BLaER1 treated with 17β-estradiol and CSF1 and Interleukin-3, amounts not matched to agents 10 nM and 100 nM (cell line): Measurements from ENCODE around the gene SETD3.

Source experiments
- H3K27ac ChIP-seq, 11 experiments: shearing (Covaris generic); formaldehyde crosslinking; 2 replicates each; pipeline ENCODE4 v1.8.1; 2022
- H3K27me3 ChIP-seq, 11 experiments: shearing (Covaris generic); formaldehyde crosslinking; 2 replicates each; pipeline ENCODE4 v1.8.1; 2022
- H3K36me3 ChIP-seq, 11 experiments: shearing (Covaris generic); formaldehyde crosslinking; 2 replicates each; pipeline ENCODE4 v1.8.1; 2022
- H3K4me1 ChIP-seq, 10 experiments: shearing (Covaris generic); formaldehyde crosslinking; 2 replicates each; pipeline ENCODE4 v1.8.1; 2022
- H3K4me2 ChIP-seq, 11 experiments: shearing (Covaris generic); formaldehyde crosslinking; 2 replicates each; pipeline ENCODE4 v1.8.1; 2022
- H3K4me3 ChIP-seq, 10 experiments: shearing (Covaris generic); formaldehyde crosslinking; 2 replicates each; pipeline ENCODE4 v1.8.1; 2022
- H3K9ac ChIP-seq, 11 experiments: shearing (Covaris generic); formaldehyde crosslinking; 2 replicates each; pipeline ENCODE4 v1.8.1; 2022
- H3K9me3 ChIP-seq, 11 experiments: shearing (Covaris generic); formaldehyde crosslinking; replicated peaks in 1 of 11; 2 replicates each; pipeline ENCODE4 v1.8.1; 2022
- H4K20me1 ChIP-seq, 11 experiments: shearing (Covaris generic); formaldehyde crosslinking; 2 replicates each; pipeline ENCODE4 v1.8.1; 2022
- Cebpa-rat ChIP-seq, 11 experiments: shearing (Covaris generic); IDR thresholded peaks; 2 replicates each; pipeline ENCODE4 v1.8.1; 2022

The SETD3 gene

DNA sequence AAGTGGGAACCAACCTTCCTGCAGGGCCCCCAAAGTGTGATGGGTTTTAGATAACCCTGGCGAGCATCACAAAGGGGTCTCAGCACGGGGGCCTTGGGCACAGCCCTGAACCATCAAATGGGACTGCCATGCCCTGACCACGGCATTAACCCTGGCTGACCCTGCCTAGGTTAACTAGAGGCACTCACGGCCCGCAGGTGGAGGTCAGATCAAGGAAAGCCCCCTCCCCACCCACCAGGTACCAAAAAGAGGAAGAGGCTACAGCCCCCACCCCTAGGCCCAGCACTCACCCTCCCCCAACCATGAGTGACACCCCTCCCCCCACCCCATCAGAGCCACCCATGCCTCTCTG is 43.0 kb upstream of the SETD3 start:
- H3K36me3 ChIP-seq = peaks cover 0 to 5% (median 0%) of the 10 kb centered on the region in 11 experiments; a peak in 3 of 22 replicates
- no peak for TF ChIP-seq Cebpa-rat (IDR thresholded peaks at IDR 0.05)
- H3K9ac ChIP-seq = 0 out of 22 replicates have a peak overlapping the region, but pooled peaks of 1 of the 11 experiments have one; percentile 22
- peaks cover 0 to 95% (median 33%) of the 10 kb centered on the region in 11 experiments; a peak in 17 of 22 replicates for H4K20me1 ChIP-seq
- H3K4me1 ChIP-seq = peaks cover 11 to 43% (median 30%) of the 10 kb centered on the region in 10 experiments; a peak in 19 of 20 replicates
- H3K4me3 ChIP-seq = no peak overlapping the region
- no peaks in the 10 kb centered on the region for H3K27me3 ChIP-seq
- H3K9me3 ChIP-seq = no peaks in the 10 kb centered on the region
- H3K27ac ChIP-seq = no peak overlapping the region
- 0 out of 22 replicates have a peak overlapping the region, but pooled peaks of 1 of the 11 experiments have one; percentile 24 for H3K4me2 ChIP-seq

DNA sequence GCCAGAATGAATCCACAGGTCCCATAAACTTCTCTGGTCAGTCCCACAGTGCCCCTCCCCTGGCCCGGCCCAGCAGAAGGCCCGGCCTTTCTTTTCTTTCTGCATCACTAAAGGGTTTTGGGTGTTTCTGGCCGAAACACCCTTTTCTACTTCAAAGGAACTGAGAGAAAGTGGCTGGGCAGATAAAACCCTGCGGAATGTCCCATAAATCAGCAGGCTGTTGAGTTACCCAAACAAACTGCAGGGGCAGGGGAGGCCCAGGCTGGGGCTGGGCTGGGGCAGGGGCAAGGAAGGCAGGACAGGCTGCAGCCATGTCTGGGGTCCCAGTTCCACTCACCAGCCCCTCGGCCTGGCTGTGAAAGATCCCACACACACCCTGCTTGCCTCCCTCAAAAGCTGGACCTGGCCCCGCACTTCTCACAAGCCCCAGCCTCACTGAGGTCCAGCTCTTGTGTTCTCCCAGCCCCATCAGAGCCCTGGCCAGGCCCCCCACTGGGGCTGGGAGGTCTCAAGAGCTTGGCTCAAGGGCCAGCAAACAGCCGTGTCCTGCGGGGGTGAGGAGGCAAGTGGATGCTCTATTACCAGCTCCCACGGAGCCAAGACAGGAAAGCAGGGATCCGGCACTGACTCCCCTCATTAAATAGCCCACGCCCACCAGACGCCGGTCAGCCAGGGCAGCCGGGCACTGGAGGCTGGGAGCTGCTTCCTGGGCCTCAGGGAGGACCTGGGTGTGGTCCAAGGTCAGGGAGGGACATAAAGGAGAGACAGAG is 42.5 kb upstream of the SETD3 start:
- H3K9ac ChIP-seq = peak overlapping the region in 4 of 11 experiments; percentile 22 to 29 (median 26); a peak in 3 of 22 replicates
- H4K20me1 ChIP-seq = peaks cover 0 to 95% (median 39%) of the 10 kb centered on the region in 11 experiments; a peak in 18 of 22 replicates
- H3K9me3 ChIP-seq = no peaks in the 10 kb centered on the region
- H3K27me3 ChIP-seq = no peaks in the 10 kb centered on the region
- no peak for TF ChIP-seq Cebpa-rat (IDR thresholded peaks at IDR 0.05)
- H3K27ac ChIP-seq = no peak overlapping the region
- peaks cover 11 to 43% (median 34%) of the 10 kb centered on the region in 10 experiments; a peak in 19 of 20 replicates for H3K4me1 ChIP-seq
- H3K4me2 ChIP-seq = peak overlapping the region in 6 of 11 experiments; percentile 0 to 35 (median 24); a peak in 3 of 22 replicates
- H3K36me3 ChIP-seq = peaks cover 0 to 5% (median 0%) of the 10 kb centered on the region in 11 experiments; a peak in 3 of 22 replicates
- no peak overlapping the region for H3K4me3 ChIP-seq

DNA sequence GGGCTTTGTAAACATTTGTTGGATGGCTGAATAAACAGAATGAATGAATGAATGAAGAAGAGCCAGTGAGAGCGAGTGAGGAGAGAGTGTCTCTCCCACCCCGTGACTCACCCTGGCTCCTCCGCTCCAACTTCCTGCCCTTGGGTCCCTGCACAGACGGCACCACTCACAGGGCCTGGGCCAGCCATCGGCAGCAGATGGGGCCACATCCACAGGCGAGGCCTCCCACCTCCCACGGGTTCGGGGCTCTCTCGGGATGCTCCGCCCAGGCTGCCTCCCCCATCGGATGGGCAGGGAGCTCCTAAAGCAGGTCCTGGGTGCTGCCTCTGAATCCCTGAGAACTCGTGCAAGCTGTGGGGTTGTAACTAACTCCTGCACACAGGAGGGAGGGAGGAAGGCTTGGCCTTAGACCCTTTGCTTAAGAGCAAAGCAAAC is 41.8 kb upstream of the SETD3 start:
- Histone ChIP-seq H3K27ac (no peak overlapping the region), H4K20me1 (peaks cover 0 to 95% (median 45%) of the 10 kb centered on the region in 11 experiments; a peak in 18 of 22 replicates), H3K4me2 (peak overlapping the region in 6 of 11 experiments; percentile 0 to 35 (median 16); a peak in 6 of 22 replicates), H3K36me3 (peaks cover 0 to 5% (median 0%) of the 10 kb centered on the region in 11 experiments; a peak in 3 of 22 replicates), H3K4me1 (peaks cover 11 to 43% (median 37%) of the 10 kb centered on the region in 10 experiments; a peak in 19 of 20 replicates), H3K4me3 (no peak overlapping the region), H3K27me3 (no peaks in the 10 kb centered on the region), H3K9me3 (no peaks in the 10 kb centered on the region), H3K9ac (peak overlapping the region in 1 of 11 experiments; percentile 25; a peak in 2 of 22 replicates)
- no peak for TF ChIP-seq Cebpa-rat (IDR thresholded peaks at IDR 0.05)

DNA sequence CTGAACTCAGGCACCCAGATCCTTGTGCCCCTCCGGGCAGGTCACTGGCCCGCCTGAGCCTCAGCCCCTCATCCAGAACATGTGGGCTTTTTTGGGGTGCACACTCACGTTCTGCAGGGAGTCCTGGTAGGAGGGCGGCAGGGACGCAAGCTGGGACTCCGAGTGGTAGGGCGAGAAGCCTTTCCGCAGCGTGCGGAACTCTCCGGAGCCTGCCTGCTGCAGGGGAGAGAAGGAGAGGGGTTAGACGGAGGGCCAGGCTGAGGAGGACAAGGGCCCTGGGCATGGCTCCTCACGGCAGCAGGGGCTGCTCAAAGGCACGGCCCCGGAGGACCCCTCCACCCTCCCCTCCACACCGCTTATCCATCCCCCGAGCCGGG is 41.4 kb upstream of the SETD3 start:
- H3K9me3 ChIP-seq = no peaks in the 10 kb centered on the region
- H3K4me2 ChIP-seq = peak overlapping the region in 3 of 11 experiments; percentile 9 to 35 (median 23); a peak in 3 of 22 replicates
- peaks cover 0 to 95% (median 50%) of the 10 kb centered on the region in 11 experiments; a peak in 18 of 22 replicates for H4K20me1 ChIP-seq
- H3K27ac ChIP-seq = no peak overlapping the region
- peaks cover 11 to 41% (median 37%) of the 10 kb centered on the region in 10 experiments; a peak in 19 of 20 replicates for H3K4me1 ChIP-seq
- no peak for TF ChIP-seq Cebpa-rat (IDR thresholded peaks at IDR 0.05)
- H3K4me3 ChIP-seq = no peak overlapping the region
- peaks cover 0 to 5% (median 0%) of the 10 kb centered on the region in 11 experiments; a peak in 3 of 22 replicates for H3K36me3 ChIP-seq
- H3K9ac ChIP-seq = no peak overlapping the region
- no peaks in the 10 kb centered on the region for H3K27me3 ChIP-seq

DNA sequence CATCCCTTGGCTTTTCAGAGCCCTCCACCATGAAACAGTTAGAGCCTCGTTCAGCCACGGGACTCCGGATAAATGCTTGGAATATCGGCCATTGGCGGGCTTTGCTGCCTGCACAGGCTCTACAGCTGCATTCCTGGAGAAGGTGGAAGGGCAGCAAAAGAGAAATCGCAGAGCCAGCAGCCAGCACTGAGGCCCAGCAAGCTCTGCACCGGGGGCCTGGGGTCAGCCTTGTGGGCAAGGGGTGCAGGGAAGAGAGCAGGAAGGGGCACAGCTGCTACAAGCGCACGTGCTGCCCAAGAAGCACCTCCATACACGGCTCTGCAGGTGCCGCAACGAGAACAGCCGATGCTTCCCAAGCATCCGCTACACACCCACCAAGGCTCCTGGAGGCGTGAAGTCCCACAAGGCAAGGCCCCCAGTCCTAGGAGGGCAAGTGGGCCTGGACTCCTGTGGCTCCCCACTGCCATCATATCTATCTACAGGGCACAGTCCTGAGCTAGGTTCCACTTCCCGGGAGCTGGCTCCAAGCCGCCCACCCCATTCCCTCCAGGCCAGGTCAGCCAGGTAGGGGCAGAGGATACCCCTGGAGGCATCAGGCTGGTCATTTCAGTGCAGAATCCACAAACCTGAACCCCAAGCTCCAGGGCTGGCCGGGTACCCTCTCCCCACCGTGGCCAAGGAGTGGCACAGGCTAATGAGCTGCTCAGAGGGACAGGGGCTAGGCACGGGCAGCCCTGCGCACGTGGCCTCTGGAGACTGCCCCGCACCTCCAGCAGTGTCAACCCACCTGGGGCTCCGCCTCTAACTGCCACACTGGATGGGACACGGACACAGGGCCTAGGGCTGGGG is 40.7 kb upstream of the SETD3 start:
- H3K9ac ChIP-seq = no peak overlapping the region
- H3K4me3 ChIP-seq = no peak overlapping the region
- no peak for TF ChIP-seq Cebpa-rat (IDR thresholded peaks at IDR 0.05)
- H3K27me3 ChIP-seq = no peaks in the 10 kb centered on the region
- H4K20me1 ChIP-seq = peaks cover 0 to 95% (median 54%) of the 10 kb centered on the region in 11 experiments; a peak in 18 of 22 replicates
- H3K4me1 ChIP-seq = peaks cover 11 to 40% (median 33%) of the 10 kb centered on the region in 10 experiments; a peak in 19 of 20 replicates
- no peaks in the 10 kb centered on the region for H3K9me3 ChIP-seq
- H3K36me3 ChIP-seq = peaks cover 0 to 5% (median 0%) of the 10 kb centered on the region in 11 experiments; a peak in 3 of 22 replicates
- no peak overlapping the region for H3K27ac ChIP-seq
- H3K4me2 ChIP-seq = no peak overlapping the region

DNA sequence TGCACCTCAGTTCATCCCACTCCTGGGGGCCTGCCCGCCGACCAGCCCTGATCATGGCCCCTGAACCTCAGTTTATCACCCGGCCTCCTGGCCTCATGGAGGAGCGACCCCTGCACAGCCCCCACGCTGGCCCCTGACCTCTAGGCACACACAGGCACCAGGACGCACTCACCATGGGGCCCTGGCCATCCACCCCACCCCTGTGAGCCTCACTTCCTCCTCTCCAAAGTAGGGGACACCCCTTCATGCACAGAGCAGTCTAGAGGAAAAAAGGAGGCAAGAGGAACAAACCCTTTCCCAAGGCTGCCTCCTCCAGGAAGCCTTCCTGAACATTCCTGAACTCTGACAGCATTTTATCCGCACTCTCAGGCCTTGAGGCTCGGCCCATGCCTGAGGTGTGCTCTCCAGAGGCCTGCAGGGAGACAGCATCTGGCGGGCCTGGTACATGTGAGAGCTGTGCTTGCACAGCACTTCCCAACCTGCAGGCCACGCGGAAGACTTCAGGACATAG is 40.0 kb upstream of the SETD3 start:
- H4K20me1 ChIP-seq = peaks cover 0 to 95% (median 52%) of the 10 kb centered on the region in 11 experiments; a peak in 19 of 22 replicates

DNA sequence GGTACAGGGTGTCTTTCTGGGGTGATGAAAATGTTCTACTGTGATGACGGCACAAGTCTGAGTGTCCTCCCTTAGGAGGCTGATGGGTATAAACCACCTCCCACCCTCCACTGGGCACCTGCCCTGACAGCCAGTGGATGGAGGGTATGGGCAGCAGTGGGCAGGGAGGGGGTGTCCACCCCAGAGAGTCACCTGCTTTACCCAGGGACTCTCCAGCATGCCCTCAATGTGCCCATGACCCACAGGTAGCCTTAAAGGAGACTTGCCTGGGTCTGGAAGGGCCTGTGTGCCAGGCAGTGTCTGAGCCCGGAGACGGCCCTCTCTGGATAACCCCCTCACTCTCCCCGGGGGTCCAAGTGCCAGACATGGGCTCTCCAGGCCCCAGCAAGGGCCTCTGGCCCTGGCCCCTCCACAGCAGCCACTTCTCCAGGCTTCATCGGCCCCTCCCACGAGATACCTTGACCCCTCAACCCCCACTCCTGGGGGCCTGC is 39.3 kb upstream of the SETD3 start:
- TF ChIP-seq Cebpa-rat (IDR thresholded peaks at IDR 0.05) = no peak
- H3K36me3 ChIP-seq = peaks cover 0 to 11% (median 0%) of the 10 kb centered on the region in 11 experiments; a peak in 9 of 22 replicates
- H3K9ac ChIP-seq = no peak overlapping the region
- H3K27ac ChIP-seq = no peak overlapping the region
- H3K4me1 ChIP-seq = peaks cover 11 to 31% (median 21%) of the 10 kb centered on the region in 10 experiments; a peak in 19 of 20 replicates
- peaks cover 0 to 95% (median 55%) of the 10 kb centered on the region in 11 experiments; a peak in 19 of 22 replicates for H4K20me1 ChIP-seq
- no peaks in the 10 kb centered on the region for H3K27me3 ChIP-seq
- no peaks in the 10 kb centered on the region for H3K9me3 ChIP-seq
- H3K4me3 ChIP-seq = no peak overlapping the region
- no peak overlapping the region for H3K4me2 ChIP-seq

More for the DNA sequence above, 40.0 kb upstream of the SETD3 start:
- Histone ChIP-seq H3K4me3 (no peak overlapping the region), H3K27me3 (no peaks in the 10 kb centered on the region), H3K4me1 (peaks cover 11 to 35% (median 25%) of the 10 kb centered on the region in 10 experiments; a peak in 19 of 20 replicates), H3K36me3 (peaks cover 0 to 5% (median 0%) of the 10 kb centered on the region in 11 experiments; a peak in 3 of 22 replicates), H3K9ac (no peak overlapping the region), H3K27ac (no peak overlapping the region), H3K9me3 (no peaks in the 10 kb centered on the region), H3K4me2 (no peak overlapping the region)
- TF ChIP-seq Cebpa-rat (IDR thresholded peaks at IDR 0.05) = no peak

DNA sequence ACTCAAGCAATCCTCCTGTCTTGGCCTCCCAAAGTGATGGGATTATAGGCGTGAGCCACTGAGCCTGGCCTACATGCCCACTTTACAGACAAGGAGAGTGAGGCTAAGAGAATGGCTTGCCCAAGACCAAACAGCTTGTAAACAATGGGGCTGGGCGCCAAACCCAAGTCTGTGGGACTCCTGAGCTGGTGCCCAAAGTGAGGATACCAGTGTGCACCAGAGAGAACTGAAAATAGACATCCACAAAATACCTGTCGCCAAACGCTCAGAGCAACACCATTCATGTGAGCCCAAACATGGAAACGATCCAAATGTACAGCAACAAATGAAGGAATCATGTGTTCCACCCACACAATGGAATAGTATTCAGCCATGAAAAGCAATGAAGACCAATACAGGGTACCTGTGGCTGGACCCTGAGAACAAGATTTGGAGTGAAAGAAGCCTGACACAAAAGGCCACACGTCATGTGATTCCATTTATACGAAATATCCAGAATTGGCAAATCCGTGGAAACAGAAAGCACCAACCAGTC is 38.8 kb upstream of the SETD3 start:
- Histone ChIP-seq H4K20me1 (peaks cover 0 to 95% (median 58%) of the 10 kb centered on the region in 11 experiments; a peak in 20 of 22 replicates), H3K4me3 (no peak overlapping the region), H3K9ac (no peak overlapping the region), H3K36me3 (peaks cover 0 to 16% (median 2%) of the 10 kb centered on the region in 11 experiments; a peak in 11 of 22 replicates), H3K9me3 (no peaks in the 10 kb centered on the region), H3K4me1 (peaks cover 16 to 31% (median 21%) of the 10 kb centered on the region in 10 experiments), H3K27ac (no peak overlapping the region), H3K27me3 (no peaks in the 10 kb centered on the region), H3K4me2 (no peak overlapping the region)
- no peak for TF ChIP-seq Cebpa-rat (IDR thresholded peaks at IDR 0.05)
